CD4-positive, alpha-beta memory T cell (primary cell): Measurements from ENCODE around the gene KCNH5. TPM values are rescaled to one million over a fixed set of nuclear protein-coding genes. Genes with fewer than 3 reads are reported as not detected.

Experiments used
- CTCF ChIA-PET: fragments of 350-600 bp; sonication (Branson Sonifier 250); formaldehyde crosslinking; loops from one replicate; lab custom pipeline; 2021; ENCODE audit warnings: inconsistent platforms; ENCODE audit not compliant: partially characterized antibody; lab: Charles Lee
- POLR2A ChIA-PET: fragments of 350-600 bp; sonication (Branson Sonifier 250); formaldehyde crosslinking; loops from one replicate; lab custom pipeline; 2021; ENCODE audit not compliant: partially characterized antibody; lab: Charles Lee
- DNase-seq, 5 donors: peaks; one replicate each; pipeline versions ENCODE4 v3.0.0 to v3.0.0-alpha.2; 2020 to 2022; ENCODE audit warnings: mixed read lengths in 1 of 5
- H3K27ac ChIP-seq: one replicate; pipeline ENCODE4 v1.7.0; 2013; ENCODE audit warnings: low read depth, low read length
- H3K27me3 ChIP-seq: 2 replicates; pipeline ENCODE4 v1.7.0; 2013; ENCODE audit warnings: mild to moderate bottlenecking, low read length, moderate library complexity; ENCODE audit not compliant: insufficient read depth
- H3K36me3 ChIP-seq: 2 replicates; pipeline ENCODE4 v1.7.0; 2013; ENCODE audit warnings: mild to moderate bottlenecking, low read length, moderate library complexity; ENCODE audit not compliant: insufficient read depth
- H3K4me1 ChIP-seq: 2 replicates; pipeline ENCODE4 v1.7.0; 2013; ENCODE audit warnings: mild to moderate bottlenecking, low read length, moderate library complexity; ENCODE audit not compliant: insufficient read depth
- H3K4me3 ChIP-seq, 2 donors: one replicate each; pipeline ENCODE4 v1.7.0; 2013; ENCODE audit warnings: low read length in 2 of 2, mild to moderate bottlenecking in 1 of 2
- H3K9me3 ChIP-seq, 2 donors: one replicate each; pipeline ENCODE4 v1.7.0; 2013; ENCODE audit warnings: low read length in 2 of 2, control low read depth in 1 of 2; ENCODE audit not compliant: control insufficient read depth in 1 of 2
- H3K27ac Mint-ChIP-seq, 7 donors: one replicate each; pipeline ENCODE4 v1.8.0; 2020 to 2021; ENCODE audit warnings: mixed read lengths in 7 of 7, mild to moderate bottlenecking in 6 of 7, inconsistent platforms in 3 of 7, moderate library complexity in 3 of 7
- H3K27me3 Mint-ChIP-seq, 2 donors: one replicate each; pipeline ENCODE4 v1.8.0; 2020 to 2021; ENCODE audit warnings: mixed read lengths in 2 of 2
- H3K36me3 Mint-ChIP-seq, 2 donors: one replicate each; pipeline ENCODE4 v1.8.0; 2020 to 2021; ENCODE audit warnings: mixed read lengths in 2 of 2, inconsistent platforms in 1 of 2, mild to moderate bottlenecking in 1 of 2
- H3K4me1 Mint-ChIP-seq, 4 donors: one replicate each; pipeline ENCODE4 v1.8.0; 2020 to 2021; ENCODE audit warnings: mixed read lengths in 4 of 4, mild to moderate bottlenecking in 1 of 4
- H3K4me3 Mint-ChIP-seq, 8 donors: one replicate each; pipeline ENCODE4 v1.8.0; 2020 to 2021; ENCODE audit warnings: mixed read lengths in 8 of 8, mild to moderate bottlenecking in 7 of 8, moderate library complexity in 6 of 8, inconsistent platforms in 3 of 8
- H3K9me3 Mint-ChIP-seq, 8 donors: one replicate each; pipeline ENCODE4 v1.8.0; 2020 to 2021; ENCODE audit warnings: mixed read lengths in 8 of 8, mild to moderate bottlenecking in 5 of 8, inconsistent platforms in 3 of 8, moderate library complexity in 1 of 8
- intact Hi-C: fragments of 100-400 bp; cut with micrococcal nuclease; formaldehyde crosslinking; loops from one replicate; pipeline ENCODE4 v1.15.1; 2023
- polyA plus RNA-seq, 2 donors: library from polyadenylated mRNA; unstranded; fragments of 300-500 nt; fragmentation: Illumina TruSeq; gene quantifications; one replicate each; pipeline ENCODE4 v1.2.3, GENCODE V29; 2021
- total RNA-seq, 2 experiments: library from RNA; stranded (reverse); gene quantifications; one replicate each; pipeline ENCODE4 v1.2.3, GENCODE V29; 2021

The KCNH5 gene
- total and polyA plus RNA-seq, 4 experiments from 2014 or later, result not detected

- DNase-seq, result no peak
- intact Hi-C loops, result no loop called here
- no peaks in the 10 kb centered on the region for H3K9me3 ChIP-seq
- H3K27me3 ChIP-seq, result no peaks in the 10 kb centered on the region
- CTCF ChIA-PET, result no interaction called here
- H3K27me3 Mint-ChIP-seq, result peaks cover 12 to 13% of the 10 kb centered on the region in 2 donors
- H3K4me3 ChIP-seq, result no peak overlapping the region
- no peaks in the 10 kb centered on the region for H3K36me3 ChIP-seq
- H3K4me3 Mint-ChIP-seq, result no peak overlapping the region
- no peaks in the 10 kb centered on the region for H3K4me1 ChIP-seq
- peaks cover 0 to 7% (median 0%) of the 10 kb centered on the region in 8 donors for H3K9me3 Mint-ChIP-seq
- no peaks in the 10 kb centered on the region for H3K36me3 Mint-ChIP-seq
- peaks cover 0 to 5% (median under 1%) of the 10 kb centered on the region in 4 donors for H3K4me1 Mint-ChIP-seq
- POLR2A ChIA-PET, result no interaction called here
- H3K27ac ChIP-seq, result no peak overlapping the region
- no peak overlapping the region for H3K27ac Mint-ChIP-seq
These were observed 6.0 kb upstream of the KCNH5 start for GRCh38 chr14:63051301-63051700.

GRCh38 chr14:63050694-63051093, 5.4 kb upstream of the KCNH5 start:
- Histone ChIP-seq H3K27ac (no peak overlapping the region), H3K9me3 (no peaks in the 10 kb centered on the region), H3K27me3 (no peaks in the 10 kb centered on the region), H3K36me3 (no peaks in the 10 kb centered on the region), H3K4me1 (no peaks in the 10 kb centered on the region), H3K4me3 (no peak overlapping the region)
- peaks cover 0 to 7% (median 0%) of the 10 kb centered on the region in 8 donors for H3K9me3 Mint-ChIP-seq
- DNase-seq, result no peak
- H3K27me3 Mint-ChIP-seq, result peaks cover 14 to 16% of the 10 kb centered on the region in 2 donors
- no peak overlapping the region for H3K4me3 Mint-ChIP-seq
- POLR2A ChIA-PET, result no interaction called here
- peaks cover 0 to 7% (median under 1%) of the 10 kb centered on the region in 4 donors for H3K4me1 Mint-ChIP-seq
- H3K36me3 Mint-ChIP-seq, result no peaks in the 10 kb centered on the region
- intact Hi-C loops, result no loop called here
- H3K27ac Mint-ChIP-seq, result no peak overlapping the region
- CTCF ChIA-PET, result no interaction called here

GRCh38 chr14:63046339-63047268, 1.3 kb upstream of the KCNH5 start:
- no peaks in the 10 kb centered on the region for H3K36me3 Mint-ChIP-seq
- Histone ChIP-seq H3K9me3 (no peaks in the 10 kb centered on the region), H3K27ac (no peak overlapping the region), H3K4me3 (no peak overlapping the region), H3K4me1 (no peaks in the 10 kb centered on the region), H3K27me3 (no peaks in the 10 kb centered on the region), H3K36me3 (no peaks in the 10 kb centered on the region)
- H3K4me3 Mint-ChIP-seq, result peak overlapping the region in 2 of 8 donors; percentile 2 to 13
- no peak for DNase-seq
- ChIA-PET CTCF (no interaction called here), POLR2A (no interaction called here)
- H3K4me1 Mint-ChIP-seq, result peaks cover 0 to 7% (median under 1%) of the 10 kb centered on the region in 4 donors
- no peak overlapping the region for H3K27ac Mint-ChIP-seq
- intact Hi-C loops, result no loop called here
- peaks cover 18 to 21% of the 10 kb centered on the region in 2 donors for H3K27me3 Mint-ChIP-seq
- H3K9me3 Mint-ChIP-seq, result peaks cover 0 to 7% (median 0%) of the 10 kb centered on the region in 8 donors

- no peaks in the 10 kb centered on the region for H3K27me3 ChIP-seq
- CTCF ChIA-PET, result no interaction called here
- Mint-ChIP-seq H3K27ac (no peak overlapping the region), H3K36me3 (no peaks in the 10 kb centered on the region), H3K9me3 (peaks cover 0 to 7% (median 0%) of the 10 kb centered on the region in 8 donors), H3K27me3 (peaks cover 18 to 21% of the 10 kb centered on the region in 2 donors), H3K4me1 (peaks cover 0 to 7% (median under 1%) of the 10 kb centered on the region in 4 donors), H3K4me3 (no peak overlapping the region)
- POLR2A ChIA-PET, result no interaction called here
- H3K9me3 ChIP-seq, result no peaks in the 10 kb centered on the region
- intact Hi-C loops, result no loop called here
- H3K4me1 ChIP-seq, result no peaks in the 10 kb centered on the region
- no peaks in the 10 kb centered on the region for H3K36me3 ChIP-seq
- no peak overlapping the region for H3K27ac ChIP-seq
- DNase-seq, result no peak
- H3K4me3 ChIP-seq, result no peak overlapping the region
These were observed 508 bp upstream of the KCNH5 start for GRCh38 chr14:63045612-63046320.

- ChIA-PET CTCF (no interaction called here), POLR2A (no interaction called here)
- no peak overlapping the region for H3K4me3 ChIP-seq
- Mint-ChIP-seq H3K4me1 (no peaks in the 10 kb centered on the region), H3K27me3 (peaks cover 3 to 5% of the 10 kb centered on the region in 2 donors), H3K4me3 (no peak overlapping the region), H3K9me3 (no peaks in the 10 kb centered on the region), H3K36me3 (no peaks in the 10 kb centered on the region), H3K27ac (no peak overlapping the region)
- H3K36me3 ChIP-seq, result no peaks in the 10 kb centered on the region
- H3K27ac ChIP-seq, result no peak overlapping the region
- H3K4me1 ChIP-seq, result no peaks in the 10 kb centered on the region
- intact Hi-C loops, result no loop called here
- no peaks in the 10 kb centered on the region for H3K27me3 ChIP-seq
- DNase-seq, result no peak
- no peaks in the 10 kb centered on the region for H3K9me3 ChIP-seq
These were observed 5.4 kb downstream of the KCNH5 start for GRCh38 chr14:63039866-63040265.

- H3K9me3 Mint-ChIP-seq, result peaks cover 0 to 3% (median 0%) of the 10 kb centered on the region in 8 donors
These were observed 12.6 kb downstream of the KCNH5 start for GRCh38 chr14:63032641-63033040.

GRCh38 chr14:63032076-63032475, 13.2 kb downstream of the KCNH5 start:
- Mint-ChIP-seq H3K36me3 (no peaks in the 10 kb centered on the region), H3K4me3 (no peak overlapping the region), H3K4me1 (no peaks in the 10 kb centered on the region), H3K9me3 (peaks cover 0 to 3% (median 0%) of the 10 kb centered on the region in 8 donors), H3K27ac (no peak overlapping the region), H3K27me3 (peaks cover 0 to 6% of the 10 kb centered on the region in 2 donors)
- no peak overlapping the region for H3K27ac ChIP-seq
- H3K9me3 ChIP-seq, result no peaks in the 10 kb centered on the region
- intact Hi-C loops, result no loop called here
- ChIA-PET CTCF (interaction anchor here (0.6 kb wide), 1 partner anchor 148 kb away, joined by 3 read pairs; no protein-coding TSS in a partner anchor), POLR2A (no interaction called here)
- H3K4me3 ChIP-seq, result no peak overlapping the region
- no peaks in the 10 kb centered on the region for H3K4me1 ChIP-seq
- no peaks in the 10 kb centered on the region for H3K36me3 ChIP-seq
- DNase-seq, result no peak
- no peaks in the 10 kb centered on the region for H3K27me3 ChIP-seq

More at GRCh38 chr14:63032641-63033040, 12.6 kb downstream of the KCNH5 start:
- CTCF ChIA-PET, result no interaction called here
- H3K4me1 Mint-ChIP-seq, result no peaks in the 10 kb centered on the region
- no peaks in the 10 kb centered on the region for H3K9me3 ChIP-seq
- peaks cover 0 to 6% of the 10 kb centered on the region in 2 donors for H3K27me3 Mint-ChIP-seq
- POLR2A ChIA-PET, result no interaction called here
- no peak overlapping the region for H3K27ac Mint-ChIP-seq
- intact Hi-C loops, result no loop called here
- H3K27me3 ChIP-seq, result no peaks in the 10 kb centered on the region
- no peaks in the 10 kb centered on the region for H3K4me1 ChIP-seq
- DNase-seq, result no peak
- H3K27ac ChIP-seq, result no peak overlapping the region
- H3K4me3 Mint-ChIP-seq, result no peak overlapping the region
- H3K36me3 ChIP-seq, result no peaks in the 10 kb centered on the region
- no peaks in the 10 kb centered on the region for H3K36me3 Mint-ChIP-seq
- no peak overlapping the region for H3K4me3 ChIP-seq
